Colonic mucosa (tissue), 4 donors: Measurements from ENCODE around the gene HERPUD1. TPM values are rescaled to one million over a fixed set of nuclear protein-coding genes. Genes with fewer than 3 reads are reported as not detected.
"Not testable (repeated sequence)": the region's sequence is repeated elsewhere in the genome, so short reads cannot be mapped to it uniquely, and the experiment has no call there.

Source experiments
- DNase-seq: peaks from one replicate; pipeline ENCODE4 v3.0.0-alpha.2; 2020
- H3K27ac ChIP-seq: fragments of 200-600 bp; one replicate; pipeline ENCODE4 v1.8.0; 2021
- H3K27me3 ChIP-seq: fragments of 200-600 bp; one replicate; pipeline ENCODE4 v1.8.0; 2021
- H3K36me3 ChIP-seq: fragments of 200-600 bp; one replicate; pipeline ENCODE4 v1.8.0; 2021
- H3K4me1 ChIP-seq: fragments of 200-600 bp; one replicate; pipeline ENCODE4 v1.8.0; 2021; ENCODE audit warnings: mild to moderate bottlenecking
- H3K4me3 ChIP-seq: fragments of 200-600 bp; one replicate; pipeline ENCODE4 v1.8.0; 2021
- H3K9ac ChIP-seq, 2 donors: one replicate each; pipeline ENCODE4 v1.7.0; 2013; ENCODE audit warnings: control low read depth in 2 of 2, low read depth in 2 of 2, low read length in 2 of 2
- H3K9me3 ChIP-seq: fragments of 200-600 bp; one replicate; pipeline ENCODE4 v1.8.0; 2021
- CTCF ChIP-seq: fragments of 200-600 bp; IDR thresholded peaks from one replicate; pipeline ENCODE4 v1.8.0; 2022; ENCODE audit warnings: antibody characterized with exemption, mild to moderate bottlenecking
- intact Hi-C: fragments of 100-400 bp; cut with DNase I; formaldehyde crosslinking; loops from one replicate; pipeline ENCODE4 v1.14.1; 2022
- total RNA-seq, 2 donors: library from RNA; stranded (reverse); fragmentation: NEBNext Ultra II Directional in 1 of 2; extraction: Animal tissue kit (Norgen Biotek cat#: 25700) in 1 of 2; gene quantifications; one replicate each; pipeline ENCODE4 v1.2.1, GENCODE V29; 2021
- donor health status: healthy.
- donor health status: DM: no; HTN: no; CAD: no.
- donor health status: DM: no; HTN: no; CAD: no.

The HERPUD1 gene
- 100 to 1,000 TPM; 130 to 194 TPM for total RNA-seq

GRCh38 chr16:56931892-56932720 lies at the start of gene HERPUD1:
TSS of gene HERPUD1 (plus strand) at chr16:56932142. CDS start at chr16:56932245, 103 bp downstream.
- peak within 1 kb of the TSS; percentile 100 for H3K9ac ChIP-seq
- H3K4me1 ChIP-seq, result peaks cover 4% of the 10 kb centered on the region
- peak within 1 kb of the TSS; percentile 95 for H3K27ac ChIP-seq
- H3K27me3 ChIP-seq, result no peaks in the 10 kb centered on the region
- peak within 1 kb of the TSS; percentile 68 for H3K4me3 ChIP-seq
- H3K9me3 ChIP-seq, result no peaks in the 10 kb centered on the region
- H3K36me3 ChIP-seq, result no peaks in the 10 kb centered on the region
- peak; percentile 99 for DNase-seq
- intact Hi-C loops, result loop anchor here (10.0 kb wide), 1 partner anchor 253 kb away; the partner anchor contains the start of genes PSME3IP1 and RSPRY1
- no peak for TF ChIP-seq CTCF

- no peak overlapping the region for H3K27ac ChIP-seq
- TF ChIP-seq CTCF, result no peak
- no peaks in the 10 kb centered on the region for H3K36me3 ChIP-seq
- H3K9ac ChIP-seq, result no peak overlapping the region
- no peaks in the 10 kb centered on the region for H3K4me1 ChIP-seq
- H3K9me3 ChIP-seq, result no peaks in the 10 kb centered on the region
- no peaks in the 10 kb centered on the region for H3K27me3 ChIP-seq
- no peak overlapping the region for H3K4me3 ChIP-seq
- no peak for DNase-seq
- intact Hi-C loops, result no loop called here
Observed at GRCh38 chr16:56883586-56883985, 48.4 kb upstream of the HERPUD1 start.

- no peak overlapping the region for H3K9ac ChIP-seq
- no peak overlapping the region for H3K4me3 ChIP-seq
- no peaks in the 10 kb centered on the region for H3K27me3 ChIP-seq
- no peaks in the 10 kb centered on the region for H3K4me1 ChIP-seq
- H3K9me3 ChIP-seq, result no peaks in the 10 kb centered on the region
- H3K36me3 ChIP-seq, result no peaks in the 10 kb centered on the region
- intact Hi-C loops, result no loop called here
- H3K27ac ChIP-seq, result no peak overlapping the region
- no peak for TF ChIP-seq CTCF
- DNase-seq, result no peak
Observed at GRCh38 chr16:56884026-56884582, 47.8 kb upstream of the HERPUD1 start.

- H3K4me3 ChIP-seq, H3K9ac ChIP-seq, H3K36me3 ChIP-seq, DNase-seq, intact Hi-C loops, H3K9me3 ChIP-seq, H3K27me3 ChIP-seq, H3K4me1 ChIP-seq, H3K27ac ChIP-seq: not testable (repeated sequence)
Observed at GRCh38 chr16:56884929-56885328, 47.0 kb upstream of the HERPUD1 start.

- TF ChIP-seq CTCF, result no peak
- Histone ChIP-seq H3K27ac (no peak overlapping the region), H3K36me3 (no peaks in the 10 kb centered on the region), H3K9ac (no peak overlapping the region), H3K27me3 (no peaks in the 10 kb centered on the region), H3K4me3 (no peak overlapping the region), H3K9me3 (no peaks in the 10 kb centered on the region), H3K4me1 (no peaks in the 10 kb centered on the region)
- intact Hi-C loops, result no loop called here
- no peak for DNase-seq
Observed at GRCh38 chr16:56885446-56886162, 46.3 kb upstream of the HERPUD1 start.
